ENCODE data around the gene TMEM130. TPM values are rescaled to one million over a fixed set of nuclear protein-coding genes. Genes with fewer than 3 reads are reported as not detected.

TMEM130 gene
- total RNA-seq, 6 experiments from 2014 or later: 5.6 to 13.1 (median 11.8) TPM

- Mint-ChIP-seq H3K9me3 (peaks cover 10% of the 10 kb centered on the region; the same call in 1 of the 2 replicates), H3K27ac (no peak overlapping the region), H3K27me3 (ENCODE audit: insufficient read depth) (peaks cover 8% of the 10 kb centered on the region), H3K36me3 (ENCODE audit: low read depth) (no peaks in the 10 kb centered on the region), H3K4me3 (no peak overlapping the region), H3K4me1 (ENCODE audit: low read depth) (no peaks in the 10 kb centered on the region)
- no peak for TF ChIP-seq CTCF (IDR thresholded peaks at IDR 0.05)
- DNase-seq: peak; percentile 25
Observed at GRCh38 chr7:98802088-98802780, 67.6 kb downstream of the TMEM130 start.

- H3K4me1 Mint-ChIP-seq (ENCODE audit: low read depth): peaks cover 3% of the 10 kb centered on the region
- no peak overlapping the region for H3K27ac Mint-ChIP-seq
- TF ChIP-seq CTCF (IDR thresholded peaks at IDR 0.05): no peak
- no peaks in the 10 kb centered on the region for H3K36me3 Mint-ChIP-seq (ENCODE audit: low read depth)
- no peak for DNase-seq
- H3K27me3 Mint-ChIP-seq (ENCODE audit: insufficient read depth): peaks cover 3% of the 10 kb centered on the region
- H3K9me3 Mint-ChIP-seq: peaks cover 10% of the 10 kb centered on the region; the same call in 1 of the 2 replicates
- H3K4me3 Mint-ChIP-seq: no peak overlapping the region
Observed at GRCh38 chr7:98800996-98801395, 68.8 kb downstream of the TMEM130 start.

GRCh38 chr7:98797150-98797549 is 72.7 kb downstream of the TMEM130 start:
- H3K9me3 Mint-ChIP-seq: peaks cover 10% of the 10 kb centered on the region; the same call in 1 of the 2 replicates
- no peaks in the 10 kb centered on the region for H3K36me3 Mint-ChIP-seq (ENCODE audit: low read depth)
- no peak for TF ChIP-seq CTCF (IDR thresholded peaks at IDR 0.05)
- H3K4me3 Mint-ChIP-seq: no peak overlapping the region
- H3K27me3 Mint-ChIP-seq (ENCODE audit: insufficient read depth): peaks cover 3% of the 10 kb centered on the region
- DNase-seq: no peak
- peaks cover 6% of the 10 kb centered on the region for H3K4me1 Mint-ChIP-seq (ENCODE audit: low read depth)
- no peak overlapping the region for H3K27ac Mint-ChIP-seq

Small RNA genes lying within 50 kb of the gene (microRNA-seq; reads per million reads assigned to microRNA genes)
- 20.9 reads per million, percentile 27 among the genes with 10 or more reads in this experiment for gene MIR3609

Other genes with a start within 250 kb of the TMEM130 start
- 10 to 100 TPM; 26.6 to 35.5 (median 28.7) TPM for gene TRRAP, start 8.5 kb upstream of the TMEM130 start, total RNA-seq (2021; fragmentation: NEBNext Ultra II Directional; extraction: Animal tissue kit (Norgen Biotek cat#: 25700))